MM.1S (cell line): ENCODE measurements around the gene MLLT10.

Experiments
- DNase-seq: peaks from one replicate; pipeline ENCODE4 v3.0.0-alpha.2; 2015
- H2AFZ ChIP-seq: fragments of 300-600 bp; sonication (generic); 2 replicates; pipeline ENCODE4 v1.6.0; 2016; ENCODE audit warnings: antibody characterized with exemption, low read length
- H3F3A ChIP-seq: fragments of 300-600 bp; sonication (generic); 2 replicates; pipeline ENCODE4 v1.6.1; 2016; ENCODE audit warnings: mild to moderate bottlenecking, antibody characterized with exemption, low read length, moderate library complexity, mixed read lengths; ENCODE audit not compliant: insufficient read depth
- H3K27ac ChIP-seq: fragments of 300-600 bp; sonication (generic); 2 replicates; pipeline ENCODE4 v1.5.1; 2016; ENCODE audit warnings: mild to moderate bottlenecking, low read length
- H3K27me3 ChIP-seq: fragments of 300-600 bp; sonication (generic); replicated peaks from 2 replicates; pipeline ENCODE4 v1.6.0; 2016; ENCODE audit warnings: low read length; ENCODE audit not compliant: insufficient read depth
- H3K36me3 ChIP-seq: fragments of 300-600 bp; sonication (generic); replicated peaks from 2 replicates; pipeline ENCODE4 v1.6.1; 2016; ENCODE audit warnings: mild to moderate bottlenecking, low read length, mixed read lengths; ENCODE audit not compliant: insufficient read depth
- H3K4me1 ChIP-seq: fragments of 300-600 bp; sonication (generic); 2 replicates; pipeline ENCODE4 v1.6.1; 2016; ENCODE audit warnings: low read length, mixed read lengths
- H3K4me2 ChIP-seq: fragments of 300-600 bp; sonication (generic); 2 replicates; pipeline ENCODE4 v1.6.0; 2016; ENCODE audit warnings: low read depth, low read length
- H3K4me3 ChIP-seq: fragments of 300-600 bp; sonication (generic); 2 replicates; pipeline ENCODE4 v1.5.1; 2016; ENCODE audit warnings: low read length, mixed read lengths
- H3K79me2 ChIP-seq: fragments of 300-600 bp; sonication (generic); 2 replicates; pipeline ENCODE4 v1.6.1; 2016; ENCODE audit warnings: mixed run types, low read length, mixed read lengths
- H3K9ac ChIP-seq: fragments of 300-600 bp; sonication (generic); 2 replicates; pipeline ENCODE4 v1.6.1; 2016; ENCODE audit warnings: low read length, mixed read lengths
- H3K9me2 ChIP-seq: fragments of 300-600 bp; sonication (generic); replicated peaks from 2 replicates; pipeline ENCODE4 v1.6.1; 2016; ENCODE audit warnings: mild to moderate bottlenecking, low read length, mixed read lengths; ENCODE audit not compliant: insufficient read depth
- H3K9me3 ChIP-seq: fragments of 300-600 bp; sonication (generic); replicated peaks from 2 replicates; pipeline ENCODE4 v1.6.1; 2016; ENCODE audit warnings: mild to moderate bottlenecking, low read length, mixed read lengths; ENCODE audit not compliant: insufficient read depth
- H4K20me1 ChIP-seq: fragments of 300-600 bp; sonication (generic); 2 replicates; pipeline ENCODE4 v1.6.1; 2016; ENCODE audit warnings: mild to moderate bottlenecking, low read length, moderate library complexity, mixed read lengths; ENCODE audit not compliant: insufficient read depth
- EZH2 ChIP-seq: fragments of 300-600 bp; sonication (generic); optimal IDR thresholded peaks from 2 replicates; pipeline ENCODE3; 2017; ENCODE audit warnings: low read depth, mild to moderate bottlenecking, antibody characterized with exemption, low read length, mixed read lengths
- EZH2phosphoT487 ChIP-seq: fragments of 300-600 bp; sonication (generic); IDR thresholded peaks from 2 replicates; pipeline ENCODE4 v1.6.1; 2018; ENCODE audit warnings: antibody characterized with exemption, low read length
- TF ChIP-seq, protein P1 (sequence below): fragments of 300-600 bp; sonication (generic); IDR thresholded peaks from 2 replicates; pipeline ENCODE4 v1.5.1; 2016; ENCODE audit warnings: antibody characterized with exemption, low read length, mixed read lengths

Gene MLLT10

DNA sequence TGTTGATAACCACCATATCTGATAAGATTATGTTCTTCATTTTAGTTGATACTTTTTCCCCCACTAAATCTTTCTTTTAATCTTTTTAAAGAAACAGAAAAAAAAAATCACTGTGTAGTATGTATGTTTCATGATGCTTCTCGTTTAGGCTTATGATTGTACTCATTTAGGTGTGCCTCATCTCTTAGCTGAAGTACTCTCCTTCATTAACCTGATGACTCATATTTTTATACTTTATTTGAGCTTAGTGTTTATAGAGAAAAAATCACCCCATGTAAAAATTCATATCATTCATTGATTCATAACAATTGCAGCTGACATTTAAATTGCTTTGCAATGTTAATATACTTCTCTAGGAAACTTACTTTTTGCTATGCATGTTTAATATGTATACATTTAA, 158.9 kb downstream of the MLLT10 start:
- Histone ChIP-seq H3K4me2 (no peak overlapping the region), H3F3A (no peaks in the 10 kb centered on the region), H2AFZ (no peak overlapping the region), H3K9me2 (no peaks in the 10 kb centered on the region), H3K27ac (no peak overlapping the region), H3K79me2 (no peaks in the 10 kb centered on the region), H3K9ac (no peak overlapping the region), H3K27me3 (no peaks in the 10 kb centered on the region), H3K4me1 (peaks cover 6% of the 10 kb centered on the region), H4K20me1 (no peaks in the 10 kb centered on the region), H3K4me3 (no peak overlapping the region), H3K36me3 (peaks cover 4% of the 10 kb centered on the region; the same call in 1 of the 2 replicates), H3K9me3 (no peaks in the 10 kb centered on the region)
- no peak for DNase-seq
- no peak for TF ChIP-seq EZH2phosphoT487
- TF ChIP-seq, protein P1, sequence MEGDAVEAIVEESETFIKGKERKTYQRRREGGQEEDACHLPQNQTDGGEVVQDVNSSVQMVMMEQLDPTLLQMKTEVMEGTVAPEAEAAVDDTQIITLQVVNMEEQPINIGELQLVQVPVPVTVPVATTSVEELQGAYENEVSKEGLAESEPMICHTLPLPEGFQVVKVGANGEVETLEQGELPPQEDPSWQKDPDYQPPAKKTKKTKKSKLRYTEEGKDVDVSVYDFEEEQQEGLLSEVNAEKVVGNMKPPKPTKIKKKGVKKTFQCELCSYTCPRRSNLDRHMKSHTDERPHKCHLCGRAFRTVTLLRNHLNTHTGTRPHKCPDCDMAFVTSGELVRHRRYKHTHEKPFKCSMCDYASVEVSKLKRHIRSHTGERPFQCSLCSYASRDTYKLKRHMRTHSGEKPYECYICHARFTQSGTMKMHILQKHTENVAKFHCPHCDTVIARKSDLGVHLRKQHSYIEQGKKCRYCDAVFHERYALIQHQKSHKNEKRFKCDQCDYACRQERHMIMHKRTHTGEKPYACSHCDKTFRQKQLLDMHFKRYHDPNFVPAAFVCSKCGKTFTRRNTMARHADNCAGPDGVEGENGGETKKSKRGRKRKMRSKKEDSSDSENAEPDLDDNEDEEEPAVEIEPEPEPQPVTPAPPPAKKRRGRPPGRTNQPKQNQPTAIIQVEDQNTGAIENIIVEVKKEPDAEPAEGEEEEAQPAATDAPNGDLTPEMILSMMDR: no peak
- TF ChIP-seq EZH2: no peak

DNA sequence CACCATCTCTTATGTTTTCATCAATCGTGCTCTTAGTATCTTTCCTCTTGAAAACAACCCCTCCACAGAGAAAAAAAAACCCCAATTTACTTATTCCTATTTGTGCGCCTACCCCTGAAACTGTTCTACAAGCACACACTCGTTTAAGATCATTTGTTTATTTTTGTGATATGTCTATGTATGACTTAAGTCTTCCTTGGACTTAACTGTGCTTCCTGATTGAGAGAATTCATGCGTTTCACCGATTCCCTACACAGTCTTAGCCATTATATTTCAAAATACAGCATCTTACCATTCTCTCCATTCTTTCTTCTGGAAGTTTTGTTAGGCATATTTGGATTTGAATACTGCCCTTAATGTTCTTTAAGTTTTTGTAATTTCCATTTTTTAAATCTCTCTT, 159.4 kb downstream of the MLLT10 start:
- no peaks in the 10 kb centered on the region for H3K9me3 ChIP-seq
- H4K20me1 ChIP-seq: no peaks in the 10 kb centered on the region
- no peak for DNase-seq
- H3K36me3 ChIP-seq: peaks cover 4% of the 10 kb centered on the region; the same call in 1 of the 2 replicates
- no peak overlapping the region for H3K9ac ChIP-seq
- H3K27ac ChIP-seq: no peak overlapping the region
- H3F3A ChIP-seq: no peaks in the 10 kb centered on the region
- H3K27me3 ChIP-seq: no peaks in the 10 kb centered on the region
- no peak overlapping the region for H3K4me2 ChIP-seq
- peaks cover 6% of the 10 kb centered on the region for H3K4me1 ChIP-seq
- H2AFZ ChIP-seq: no peak overlapping the region
- no peak overlapping the region for H3K4me3 ChIP-seq
- no peaks in the 10 kb centered on the region for H3K79me2 ChIP-seq
- no peaks in the 10 kb centered on the region for H3K9me2 ChIP-seq
- TF ChIP-seq EZH2: no peak
- TF ChIP-seq, protein P1: no peak
- no peak for TF ChIP-seq EZH2phosphoT487

DNA sequence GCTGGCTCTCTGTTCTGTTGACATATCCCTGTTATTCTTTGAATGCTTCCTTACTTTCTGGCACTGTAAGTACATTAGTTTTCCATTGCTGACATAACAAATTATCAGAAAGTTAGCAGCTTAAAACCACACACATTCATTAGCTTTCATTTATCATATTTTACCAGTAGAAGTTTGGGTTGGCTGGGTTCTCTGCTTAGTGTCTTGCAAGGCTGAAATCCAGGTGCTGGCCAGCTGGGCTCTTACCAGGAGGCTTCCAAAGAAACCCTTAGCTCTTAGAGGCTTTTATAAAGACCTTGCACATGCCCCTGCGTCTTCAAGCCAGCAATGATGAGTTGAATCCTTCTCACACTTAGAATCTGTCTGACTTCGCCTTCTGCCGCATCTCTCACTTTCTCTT, 160.6 kb downstream of the MLLT10 start:
- Histone ChIP-seq H3K9ac (no peak overlapping the region), H3K9me2 (no peaks in the 10 kb centered on the region), H3K9me3 (no peaks in the 10 kb centered on the region), H3K27ac (no peak overlapping the region), H3K4me3 (no peak overlapping the region), H2AFZ (no peak overlapping the region), H3K36me3 (no peaks in the 10 kb centered on the region), H3K27me3 (no peaks in the 10 kb centered on the region), H3K4me2 (no peak overlapping the region), H3F3A (no peaks in the 10 kb centered on the region), H3K79me2 (no peaks in the 10 kb centered on the region), H3K4me1 (peaks cover 5% of the 10 kb centered on the region), H4K20me1 (no peaks in the 10 kb centered on the region)
- DNase-seq: no peak
- TF ChIP-seq, protein P1: no peak
